PC-9 (cell line): ENCODE results near the gene PLK5. TPM values are rescaled to one million over a fixed set of nuclear protein-coding genes. Genes with fewer than 3 reads are reported as not detected.
"Not testable (repeated sequence)": the region's sequence is repeated elsewhere in the genome, so short reads cannot be mapped to it uniquely, and the experiment has no call there.

Experiments used
- BruUV-seq: library from RNA; stranded (reverse); fragments of 400-500 nt; replicated peaks from 2 replicates; lab custom pipeline; 2021; lab: Mats Ljungman, UMichigan
- CTCF ChIA-PET: fragments of 300-600 bp; sonication (Branson Sonifier 250); formaldehyde crosslinking; loops from one replicate; lab custom pipeline; 2022; ENCODE audit warnings: antibody characterized with exemption; lab: Charles Lee
- POLR2A ChIA-PET: fragments of 300-600 bp; sonication (Branson Sonifier 250); formaldehyde crosslinking; loops from one replicate; lab custom pipeline; 2022; ENCODE audit warnings: antibody characterized with exemption; ENCODE audit not compliant: unreplicated experiment; lab: Charles Lee
- DNase-seq, 2 experiments: peaks; one replicate each; pipeline versions ENCODE4 v3.0.0 to v3.0.0-alpha.2; 2015 to 2022; ENCODE audit warnings: mixed read lengths in 1 of 2
- H2AFZ ChIP-seq: fragments of 200-600 bp; sonication (generic); 2 replicates; pipeline ENCODE4 v1.8.1; 2017; ENCODE audit warnings: antibody characterized with exemption
- H3F3A ChIP-seq: fragments of 200-600 bp; sonication (generic); 2 replicates; pipeline ENCODE4 v1.8.1; 2017; ENCODE audit warnings: antibody characterized with exemption, mild to moderate bottlenecking, low read depth; ENCODE audit not compliant: insufficient read depth
- H3K27ac ChIP-seq: fragments of 200-600 bp; sonication (generic); 2 replicates; pipeline ENCODE4 v1.6.1; 2016; ENCODE audit warnings: mixed run types
- H3K27me3 ChIP-seq: fragments of 200-600 bp; sonication (generic); 2 replicates; pipeline ENCODE4 v1.6.1; 2016; ENCODE audit warnings: low read depth, mixed run types; ENCODE audit not compliant: insufficient read depth
- H3K36me3 ChIP-seq: fragments of 200-600 bp; sonication (generic); 2 replicates; pipeline ENCODE4 v1.6.1; 2016; ENCODE audit warnings: low read depth, mixed run types
- H3K4me1 ChIP-seq: fragments of 200-600 bp; sonication (generic); replicated peaks from 2 replicates; pipeline ENCODE4 v1.6.1; 2016; ENCODE audit warnings: mixed run types; ENCODE audit not compliant: insufficient read depth
- H3K4me2 ChIP-seq: fragments of 200-600 bp; sonication (generic); 2 replicates; pipeline ENCODE4 v1.6.1; 2017; ENCODE audit warnings: mixed run types
- H3K4me3 ChIP-seq: fragments of 200-600 bp; sonication (generic); 2 replicates; pipeline ENCODE4 v1.6.1; 2016; ENCODE audit warnings: mixed run types
- H3K79me2 ChIP-seq: fragments of 200-600 bp; sonication (generic); 2 replicates; pipeline ENCODE4 v1.6.1; 2017; ENCODE audit warnings: low read depth, mixed run types
- H3K9me2 ChIP-seq: fragments of 200-600 bp; sonication (generic); 2 replicates; pipeline ENCODE4 v1.8.1; 2017; ENCODE audit warnings: mild to moderate bottlenecking; ENCODE audit not compliant: insufficient read depth
- H3K9me3 ChIP-seq: fragments of 200-600 bp; sonication (generic); 2 replicates; pipeline ENCODE4 v1.8.1; 2016; ENCODE audit warnings: low read depth; ENCODE audit not compliant: insufficient read depth
- H4K20me1 ChIP-seq: fragments of 200-600 bp; sonication (generic); 2 replicates; pipeline ENCODE4 v1.8.1; 2017; ENCODE audit not compliant: insufficient read depth
- EZH2 ChIP-seq: fragments of 200-600 bp; sonication (generic); IDR thresholded peaks from 2 replicates; pipeline ENCODE4 v1.8.0; 2017; ENCODE audit warnings: antibody characterized with exemption, low read depth
- intact Hi-C: fragments of 100-400 bp; cut with micrococcal nuclease; formaldehyde crosslinking; loops from one replicate; pipeline ENCODE4 v1.10.0; 2022; ENCODE audit not compliant: unreplicated experiment
- total RNA-seq: library from RNA; stranded (reverse); gene quantifications from 2 replicates; pipeline ENCODE4 v1.2.3, GENCODE V29; 2021
- TF ChIP-seq, protein P1 (sequence below): fragments of 200-600 bp; sonication (generic); conservative IDR thresholded peaks from 2 replicates; pipeline ENCODE4 v1.6.1; 2017; ENCODE audit warnings: mixed run types, antibody characterized with exemption, mild to moderate bottlenecking, moderate library complexity

PLK5 gene
- total RNA-seq, 1 experiment from 2014 or later: not detected

DNA sequence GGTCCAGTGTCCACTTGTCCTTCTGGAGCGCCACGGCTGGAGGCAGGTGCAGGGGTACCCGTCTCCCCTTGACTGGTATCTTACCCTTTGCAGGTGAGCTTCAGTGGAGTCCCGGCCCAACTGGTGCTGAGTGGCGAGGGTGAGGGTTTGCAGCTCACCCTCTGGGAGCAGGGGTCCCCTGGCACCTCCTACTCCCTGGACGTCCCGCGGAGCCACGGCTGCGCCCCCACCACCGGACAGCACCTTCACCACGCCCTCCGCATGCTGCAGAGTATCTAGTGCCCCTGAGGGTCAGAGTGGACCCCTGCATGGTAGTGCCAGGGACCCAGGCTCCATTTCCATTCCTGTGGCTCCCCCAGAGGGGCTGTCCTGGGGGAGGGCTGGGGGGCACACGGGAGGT is 11.1 kb downstream of the PLK5 start:
- H3K9me2 ChIP-seq: no peaks in the 10 kb centered on the region
- intact Hi-C loops: no loop called here
- POLR2A ChIA-PET: no interaction called here
- no peak overlapping the region for H3K4me3 ChIP-seq
- no peak overlapping the region for H2AFZ ChIP-seq
- no peak overlapping the region for H3K27ac ChIP-seq
- BruUV-seq: no TSS peak
- CTCF ChIA-PET: no interaction called here
- no peak for DNase-seq
- 0 out of 2 replicates have a peak, but pooled peaks cover 3% of the 10 kb centered on the region for H3K27me3 ChIP-seq
- no peaks in the 10 kb centered on the region for H3K79me2 ChIP-seq
- no peak overlapping the region for H3K4me2 ChIP-seq
- H3K4me1 ChIP-seq: no peaks in the 10 kb centered on the region
- no peaks in the 10 kb centered on the region for H4K20me1 ChIP-seq
- no peak for TF ChIP-seq EZH2
- TF ChIP-seq, protein P1, sequence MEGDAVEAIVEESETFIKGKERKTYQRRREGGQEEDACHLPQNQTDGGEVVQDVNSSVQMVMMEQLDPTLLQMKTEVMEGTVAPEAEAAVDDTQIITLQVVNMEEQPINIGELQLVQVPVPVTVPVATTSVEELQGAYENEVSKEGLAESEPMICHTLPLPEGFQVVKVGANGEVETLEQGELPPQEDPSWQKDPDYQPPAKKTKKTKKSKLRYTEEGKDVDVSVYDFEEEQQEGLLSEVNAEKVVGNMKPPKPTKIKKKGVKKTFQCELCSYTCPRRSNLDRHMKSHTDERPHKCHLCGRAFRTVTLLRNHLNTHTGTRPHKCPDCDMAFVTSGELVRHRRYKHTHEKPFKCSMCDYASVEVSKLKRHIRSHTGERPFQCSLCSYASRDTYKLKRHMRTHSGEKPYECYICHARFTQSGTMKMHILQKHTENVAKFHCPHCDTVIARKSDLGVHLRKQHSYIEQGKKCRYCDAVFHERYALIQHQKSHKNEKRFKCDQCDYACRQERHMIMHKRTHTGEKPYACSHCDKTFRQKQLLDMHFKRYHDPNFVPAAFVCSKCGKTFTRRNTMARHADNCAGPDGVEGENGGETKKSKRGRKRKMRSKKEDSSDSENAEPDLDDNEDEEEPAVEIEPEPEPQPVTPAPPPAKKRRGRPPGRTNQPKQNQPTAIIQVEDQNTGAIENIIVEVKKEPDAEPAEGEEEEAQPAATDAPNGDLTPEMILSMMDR: no peak
- no peaks in the 10 kb centered on the region for H3K9me3 ChIP-seq
- H3F3A ChIP-seq: no peaks in the 10 kb centered on the region
- no peaks in the 10 kb centered on the region for H3K36me3 ChIP-seq

DNA sequence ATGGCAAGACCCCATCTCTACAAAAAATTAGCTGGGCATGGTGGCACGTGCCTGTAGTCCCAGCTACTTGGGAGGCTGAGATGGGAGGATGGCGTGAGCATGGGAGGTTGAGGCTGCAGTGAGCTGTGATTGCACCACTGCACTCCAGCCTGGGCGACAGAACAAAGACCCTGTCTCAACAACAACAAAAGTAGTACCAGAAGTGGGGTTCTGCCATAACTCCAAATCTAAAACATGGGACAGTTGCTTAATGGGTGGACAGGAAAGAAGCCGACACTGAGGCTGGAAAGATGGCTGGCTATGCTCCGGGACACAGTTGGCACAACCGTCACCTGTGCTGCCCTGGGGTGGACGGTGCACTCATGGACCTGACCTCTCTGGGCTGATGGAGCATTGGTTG is 11.8 kb downstream of the PLK5 start:
- BruUV-seq, H3K36me3 ChIP-seq, CTCF ChIA-PET, H3K27ac ChIP-seq, H4K20me1 ChIP-seq, POLR2A ChIA-PET, H3K4me2 ChIP-seq, H2AFZ ChIP-seq, H3F3A ChIP-seq, H3K4me1 ChIP-seq, H3K9me2 ChIP-seq, H3K4me3 ChIP-seq, H3K79me2 ChIP-seq, H3K27me3 ChIP-seq, H3K9me3 ChIP-seq, intact Hi-C loops, DNase-seq: not testable (repeated sequence)

DNA sequence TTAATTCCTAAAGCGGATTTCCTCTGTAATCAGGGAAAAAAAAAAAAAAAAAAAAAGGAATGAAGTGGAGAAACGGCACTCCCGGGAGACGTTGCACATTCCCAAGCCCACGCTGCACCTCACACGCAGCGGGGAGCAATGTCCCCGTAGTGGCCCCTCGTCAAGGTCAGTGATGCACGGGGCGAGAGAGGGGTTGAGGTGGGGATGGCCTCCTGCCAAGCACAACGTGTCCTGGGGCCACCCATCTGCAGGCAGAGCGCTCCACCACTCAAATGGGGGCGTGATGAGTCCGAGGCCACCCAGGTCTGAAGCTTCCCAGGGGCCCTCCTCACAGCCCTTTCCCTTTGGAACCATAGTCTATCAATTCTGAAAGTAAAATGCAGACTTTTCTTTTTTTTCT is 15.1 kb downstream of the PLK5 start:
- no TSS peak for BruUV-seq
- TF ChIP-seq EZH2: no peak
- TF ChIP-seq, protein P1: no peak
- no peak overlapping the region for H3K4me2 ChIP-seq
- H3K4me3 ChIP-seq: no peak overlapping the region
- no peaks in the 10 kb centered on the region for H3K36me3 ChIP-seq
- no peak for DNase-seq
- no peaks in the 10 kb centered on the region for H3K79me2 ChIP-seq
- no peak overlapping the region for H2AFZ ChIP-seq
- ChIA-PET POLR2A (no interaction called here), CTCF (no interaction called here)
- no peaks in the 10 kb centered on the region for H3K9me2 ChIP-seq
- intact Hi-C loops: no loop called here
- no peaks in the 10 kb centered on the region for H4K20me1 ChIP-seq
- no peak overlapping the region for H3K27ac ChIP-seq
- H3F3A ChIP-seq: no peaks in the 10 kb centered on the region
- H3K4me1 ChIP-seq: no peaks in the 10 kb centered on the region
- H3K9me3 ChIP-seq: no peaks in the 10 kb centered on the region
- H3K27me3 ChIP-seq: no peaks in the 10 kb centered on the region

DNA sequence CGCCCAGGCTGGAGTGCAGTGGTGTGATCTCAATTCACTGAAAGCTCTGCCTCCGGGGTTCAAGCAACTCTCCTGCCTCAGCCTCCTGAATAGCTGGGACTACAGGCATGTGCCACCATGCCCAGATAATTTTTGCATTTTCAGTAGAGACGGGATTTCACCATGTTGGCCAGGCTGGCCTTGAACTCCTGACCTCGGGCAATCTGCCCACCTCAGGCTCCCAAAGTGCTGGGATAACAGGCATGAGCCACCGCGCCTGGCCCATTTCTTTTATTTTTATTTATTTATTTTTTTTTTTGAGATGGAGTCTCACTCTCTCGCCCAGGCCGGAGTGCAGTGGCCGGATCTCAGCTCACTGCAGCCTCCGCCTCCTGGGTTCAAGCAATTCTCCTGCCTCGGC is 15.9 kb downstream of the PLK5 start:
- CTCF ChIA-PET, H3K4me3 ChIP-seq, H3K4me1 ChIP-seq, H3K79me2 ChIP-seq, H3F3A ChIP-seq, POLR2A ChIA-PET, H2AFZ ChIP-seq, H3K27me3 ChIP-seq, H3K9me2 ChIP-seq, H3K27ac ChIP-seq, H3K4me2 ChIP-seq, BruUV-seq, H3K9me3 ChIP-seq, DNase-seq, H3K36me3 ChIP-seq, H4K20me1 ChIP-seq: not testable (repeated sequence)
- intact Hi-C loops: loop anchor here (10.0 kb wide), 1 partner anchor 255 kb away; no protein-coding TSS in a partner anchor
